ENCODE results near the gene MYPOP. TPM values are rescaled to one million over a fixed set of nuclear protein-coding genes. Genes with fewer than 3 reads are reported as not detected.

MYPOP gene
- total RNA-seq, 1 experiment from 2014 or later = 5.4 TPM

DNA sequence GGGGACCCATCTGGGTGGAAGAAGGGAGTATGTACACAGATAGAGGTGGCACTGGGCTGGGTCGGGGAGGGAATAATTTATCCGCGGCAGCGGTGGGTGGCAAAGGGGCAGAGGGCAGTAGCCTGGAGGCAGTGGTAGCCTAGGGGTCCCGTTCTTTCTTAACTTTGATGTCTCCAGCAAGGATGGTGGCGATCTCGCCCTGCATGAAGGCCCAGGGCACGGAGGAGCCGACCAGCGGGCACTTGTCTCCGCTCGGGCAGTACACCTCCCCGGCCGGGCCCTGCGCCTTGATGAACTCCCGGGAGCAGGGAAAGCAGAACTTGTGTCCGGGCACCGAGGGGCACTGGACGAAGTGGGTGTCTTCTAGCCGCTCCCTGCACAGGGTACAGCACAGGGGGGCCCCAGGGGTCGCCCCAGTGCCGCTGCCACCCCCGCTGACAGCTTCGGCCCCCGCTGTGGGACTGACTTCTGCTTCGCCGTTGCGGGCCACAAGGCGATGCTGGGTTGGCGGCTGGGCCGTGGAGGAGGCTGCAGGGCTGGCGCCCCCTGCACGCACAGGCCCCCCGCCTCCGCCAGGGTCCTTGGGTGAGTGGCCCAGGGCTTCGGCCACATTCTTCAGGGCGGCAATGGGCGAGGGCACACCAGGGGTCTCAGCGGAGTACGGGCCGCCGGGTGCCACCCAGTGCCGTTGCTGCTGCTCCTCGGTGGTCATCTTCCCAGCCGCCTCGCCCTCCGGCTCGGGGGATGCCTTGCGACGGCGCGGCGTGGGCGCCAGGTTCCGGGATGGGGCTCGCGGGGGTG, 18.3 kb downstream of the MYPOP start:
- ChIA-PET CTCF (interaction anchor here (1.2 kb wide), 1 partner anchor 20 kb away, joined by 9 read pairs; the partner anchor contains the start of genes FOXA3 and SYMPK), POLR2A (ENCODE audit: unreplicated experiment) (no interaction called here)
- Histone ChIP-seq H3K9me3 (ENCODE audit: low read length) (no peaks in the 10 kb centered on the region), H3K4me3 (ENCODE audit: low read length) (peak overlapping the region; percentile 78), H4K20me1 (ENCODE audit: low read length) (peaks cover 3% of the 10 kb centered on the region; the same call in 1 of the 2 replicates), H3K4me2 (ENCODE audit: low read length) (peak overlapping the region; percentile 90), H2AFZ (ENCODE audit: low read length) (no peak overlapping the region), H3K9ac (ENCODE audit: low read length) (peak overlapping the region; percentile 81; the same call in 1 of the 2 replicates), H3K27ac (ENCODE audit: low read length) (no peak overlapping the region), H3K27me3 (ENCODE audit: low read length) (no peaks in the 10 kb centered on the region), H3K4me1 (ENCODE audit: insufficient read depth, low read length) (peaks cover 15% of the 10 kb centered on the region; the same call in 1 of the 2 replicates), H3K9me2 (replicated peaks; ENCODE audit: low read length) (no peaks in the 10 kb centered on the region), H3K79me2 (ENCODE audit: low read length) (peaks cover 21% of the 10 kb centered on the region), H3K36me3 (ENCODE audit: low read depth, low read length) (peaks cover 2% of the 10 kb centered on the region; the same call in 1 of the 2 replicates), H3F3A (ENCODE audit: low read length, unreplicated experiment) (no peaks in the 10 kb centered on the region)
- no peak for ATAC-seq
- TF ChIP-seq EZH2 (IDR thresholded peaks at IDR 0.05; ENCODE audit: low read length, unreplicated experiment) = no peak
- TF ChIP-seq, protein P1, sequence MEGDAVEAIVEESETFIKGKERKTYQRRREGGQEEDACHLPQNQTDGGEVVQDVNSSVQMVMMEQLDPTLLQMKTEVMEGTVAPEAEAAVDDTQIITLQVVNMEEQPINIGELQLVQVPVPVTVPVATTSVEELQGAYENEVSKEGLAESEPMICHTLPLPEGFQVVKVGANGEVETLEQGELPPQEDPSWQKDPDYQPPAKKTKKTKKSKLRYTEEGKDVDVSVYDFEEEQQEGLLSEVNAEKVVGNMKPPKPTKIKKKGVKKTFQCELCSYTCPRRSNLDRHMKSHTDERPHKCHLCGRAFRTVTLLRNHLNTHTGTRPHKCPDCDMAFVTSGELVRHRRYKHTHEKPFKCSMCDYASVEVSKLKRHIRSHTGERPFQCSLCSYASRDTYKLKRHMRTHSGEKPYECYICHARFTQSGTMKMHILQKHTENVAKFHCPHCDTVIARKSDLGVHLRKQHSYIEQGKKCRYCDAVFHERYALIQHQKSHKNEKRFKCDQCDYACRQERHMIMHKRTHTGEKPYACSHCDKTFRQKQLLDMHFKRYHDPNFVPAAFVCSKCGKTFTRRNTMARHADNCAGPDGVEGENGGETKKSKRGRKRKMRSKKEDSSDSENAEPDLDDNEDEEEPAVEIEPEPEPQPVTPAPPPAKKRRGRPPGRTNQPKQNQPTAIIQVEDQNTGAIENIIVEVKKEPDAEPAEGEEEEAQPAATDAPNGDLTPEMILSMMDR (conservative IDR thresholded peaks at IDR 0.05; ENCODE audit: low read depth, low read length) = no peak
- intact Hi-C loops (cut with micrococcal nuclease) = loop anchor here (2.0 kb wide), 1 partner anchor 21 kb away; the partner anchor contains the start of gene SYMPK
- no peak for DNase-seq
- no TSS peak for BruUV-seq (replicated peaks)

DNA sequence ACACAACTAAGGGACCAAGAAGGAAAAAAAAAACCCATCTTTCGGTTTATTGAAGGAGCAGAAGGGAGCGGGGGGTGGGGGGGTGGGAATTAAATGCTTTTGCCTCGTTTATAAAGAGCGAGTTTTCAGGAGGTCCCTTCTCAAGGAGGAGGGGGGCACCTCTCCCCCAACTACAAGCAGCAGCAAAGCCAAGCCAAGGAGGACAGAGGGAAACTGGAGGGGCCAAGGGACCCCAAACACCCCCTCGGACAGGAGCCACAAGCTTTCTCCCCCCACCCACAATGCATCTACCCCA, 18.9 kb downstream of the MYPOP start:
- Histone ChIP-seq H3K4me1 (ENCODE audit: insufficient read depth, low read length) (peaks cover 17% of the 10 kb centered on the region; the same call in 1 of the 2 replicates), H3K36me3 (ENCODE audit: low read depth, low read length) (peaks cover 2% of the 10 kb centered on the region; the same call in 1 of the 2 replicates), H3K9me2 (replicated peaks; ENCODE audit: low read length) (no peaks in the 10 kb centered on the region), H3K4me3 (ENCODE audit: low read length) (peak overlapping the region; percentile 78), H3K9ac (ENCODE audit: low read length) (no peak overlapping the region), H3K27ac (ENCODE audit: low read length) (no peak overlapping the region), H3K79me2 (ENCODE audit: low read length) (peaks cover 21% of the 10 kb centered on the region), H2AFZ (ENCODE audit: low read length) (no peak overlapping the region), H3K9me3 (ENCODE audit: low read length) (no peaks in the 10 kb centered on the region), H4K20me1 (ENCODE audit: low read length) (peaks cover 3% of the 10 kb centered on the region; the same call in 1 of the 2 replicates), H3F3A (ENCODE audit: low read length, unreplicated experiment) (no peaks in the 10 kb centered on the region), H3K4me2 (ENCODE audit: low read length) (peak overlapping the region; percentile 90), H3K27me3 (ENCODE audit: low read length) (no peaks in the 10 kb centered on the region)
- TF ChIP-seq, protein P1 (conservative IDR thresholded peaks at IDR 0.05; ENCODE audit: low read depth, low read length) = no peak
- TF ChIP-seq EZH2 (IDR thresholded peaks at IDR 0.05; ENCODE audit: low read length, unreplicated experiment) = no peak
- no peak for TF ChIP-seq EZH2phosphoT487 (IDR thresholded peaks at IDR 0.05; ENCODE audit: borderline replicate concordance, low read length)
- DNase-seq (no peak), ATAC-seq (no peak)
- intact Hi-C loops (cut with micrococcal nuclease) = loop anchor here (2.0 kb wide), 1 partner anchor 21 kb away; the partner anchor contains the start of gene SYMPK
- ChIA-PET CTCF (no interaction called here), POLR2A (ENCODE audit: unreplicated experiment) (no interaction called here)
- BruUV-seq (replicated peaks) = no TSS peak
